Stimulated activated CD8-positive, alpha-beta memory T cell treated with anti-CD3 and anti-CD28 coated beads, Interleukin-15, amount 100 ng/mL, for 24 hours (primary cell): ENCODE results near the gene AKAP9.
A peak's percentile ranks its signal among the peaks of the same experiment; 100 is the strongest.
"Not testable (repeated sequence)": the region's sequence is repeated elsewhere in the genome, so short reads cannot be mapped to it uniquely, and the experiment has no call there.

Source experiments
- DNase-seq: peaks from one replicate; pipeline ENCODE4 v3.0.0-alpha.2; 2020; ENCODE audit warnings: low read depth

Gene AKAP9

GRCh38 chr7:91940572-91941341, at the start of gene AKAP9:
AKAP9 (plus strand) TSS chr7:91940862; CDS start chr7:91941100, 238 bp downstream.
- peak; percentile 72 for DNase-seq

GRCh38 chr7:91892099-91892705, 48.5 kb upstream of the AKAP9 start:
- no peak for DNase-seq

GRCh38 chr7:91892821-91893340, 47.8 kb upstream of the AKAP9 start:
- DNase-seq: no peak

- DNase-seq: not testable (repeated sequence)
Observed at GRCh38 chr7:91893699-91894098, 47.0 kb upstream of the AKAP9 start.

GRCh38 chr7:91894781-91895480, 45.7 kb upstream of the AKAP9 start:
- DNase-seq: no peak

GRCh38 chr7:91898240-91898992, 42.2 kb upstream of the AKAP9 start:
- no peak for DNase-seq

GRCh38 chr7:91899563-91899962, 41.1 kb upstream of the AKAP9 start:
- no peak for DNase-seq

- DNase-seq: no peak
Observed at GRCh38 chr7:91910171-91910570, 30.5 kb upstream of the AKAP9 start.

GRCh38 chr7:91911121-91911520, 29.5 kb upstream of the AKAP9 start:
- DNase-seq: no peak

- no peak for DNase-seq
Observed at GRCh38 chr7:91912494-91912893, 28.2 kb upstream of the AKAP9 start.

GRCh38 chr7:91913612-91914011, 27.1 kb upstream of the AKAP9 start:
- no peak for DNase-seq

- DNase-seq: no peak
Observed at GRCh38 chr7:91915401-91916050, 25.1 kb upstream of the AKAP9 start.

GRCh38 chr7:91916051-91916440, 24.6 kb upstream of the AKAP9 start:
- DNase-seq: no peak

- no peak for DNase-seq
Observed at GRCh38 chr7:91918356-91918755, 22.3 kb upstream of the AKAP9 start.

- no peak for DNase-seq
Observed at GRCh38 chr7:91922857-91923256, 17.8 kb upstream of the AKAP9 start.

- no peak for DNase-seq
Observed at GRCh38 chr7:91927912-91928311, 12.8 kb upstream of the AKAP9 start.

- no peak for DNase-seq
Observed at GRCh38 chr7:91929463-91929862, 11.2 kb upstream of the AKAP9 start.

- no peak for DNase-seq
Observed at GRCh38 chr7:91940171-91940570, 491 bp upstream of the AKAP9 start.

GRCh38 chr7:91941450-91941849, 788 bp downstream of the AKAP9 start:
- no peak for DNase-seq

- no peak for DNase-seq
Observed at GRCh38 chr7:91942312-91942711, 1.6 kb downstream of the AKAP9 start.

GRCh38 chr7:91944970-91945369, 4.3 kb downstream of the AKAP9 start:
- not testable (repeated sequence) for DNase-seq

GRCh38 chr7:91945476-91945875, 4.8 kb downstream of the AKAP9 start:
- no peak for DNase-seq
